Measurements from ENCODE around the gene STEAP4. TPM values are rescaled to one million over a fixed set of nuclear protein-coding genes. Genes with fewer than 3 reads are reported as not detected.
"Not testable (repeated sequence)": the region's sequence is repeated elsewhere in the genome, so short reads cannot be mapped to it uniquely, and the experiment has no call there.

The STEAP4 gene
- total and polyA plus RNA-seq, 12 donors = 5.1 to 64.9 (median 13.2) TPM

GRCh38 chr7:88259656-88260380 is 46.9 kb downstream of the STEAP4 start:
- H3K4me3 ChIP-seq = no peak overlapping the region
- no peaks in the 10 kb centered on the region for H3K27me3 ChIP-seq
- ATAC-seq (no peak), DNase-seq (no peak)
- no peaks in the 10 kb centered on the region for H3K36me3 ChIP-seq
- H3K27ac ChIP-seq = no peak overlapping the region
- 69 to 74% methylated on average over 2 of the region's 2 CpGs for WGBS, 2 donors
- peaks cover 0 to 8% (median 0%) of the 10 kb centered on the region in 9 donors for H3K4me1 ChIP-seq
- peaks cover 0 to 13% (median 3%) of the 10 kb centered on the region in 11 donors for H3K9me3 ChIP-seq
- no peak for TF ChIP-seq CTCF (IDR thresholded peaks at IDR 0.05)
- intact Hi-C loops (cut with DNase I) = no loop called here

GRCh38 chr7:88258296-88258695 is 48.4 kb downstream of the STEAP4 start:
- ATAC-seq; DNase-seq; H3K27me3 ChIP-seq; intact Hi-C loops (cut with DNase I); H3K4me3 ChIP-seq; H3K36me3 ChIP-seq; H3K27ac ChIP-seq; H3K4me1 ChIP-seq: not testable (repeated sequence)
- H3K9me3 ChIP-seq = peaks cover 0 to 28% (median 16%) of the 10 kb centered on the region in 11 donors
- WGBS, 2 donors = 94 to 98% methylated on average over 1 of the region's 1 CpG

- H3K27me3 ChIP-seq = no peaks in the 10 kb centered on the region
- intact Hi-C loops (cut with DNase I) = no loop called here
- H3K27ac ChIP-seq = no peak overlapping the region
- ATAC-seq (no peak), DNase-seq (no peak)
- TF ChIP-seq CTCF (IDR thresholded peaks at IDR 0.05) = no peak
- H3K9me3 ChIP-seq = peaks cover 0 to 39% (median 23%) of the 10 kb centered on the region in 11 donors
- H3K4me3 ChIP-seq = no peak overlapping the region
- no peaks in the 10 kb centered on the region for H3K36me3 ChIP-seq
- no peaks in the 10 kb centered on the region for H3K4me1 ChIP-seq
Observed at GRCh38 chr7:88256906-88257305, 49.8 kb downstream of the STEAP4 start.

- ATAC-seq (no peak), DNase-seq (no peak)
- H3K36me3 ChIP-seq = no peaks in the 10 kb centered on the region
- H3K27ac ChIP-seq = no peak overlapping the region
- intact Hi-C loops (cut with DNase I) = no loop called here
- 78 to 91% methylated on average over 2 of the region's 2 CpGs for WGBS, 2 donors
- H3K9me3 ChIP-seq = peaks cover 0 to 40% (median 23%) of the 10 kb centered on the region in 11 donors
- H3K27me3 ChIP-seq = no peaks in the 10 kb centered on the region
- H3K4me3 ChIP-seq = no peak overlapping the region
- H3K4me1 ChIP-seq = no peaks in the 10 kb centered on the region
- no peak for TF ChIP-seq CTCF (IDR thresholded peaks at IDR 0.05)
Observed at GRCh38 chr7:88254721-88255424, 51.8 kb downstream of the STEAP4 start.

- no peak overlapping the region for H3K27ac ChIP-seq
- intact Hi-C loops (cut with DNase I) = no loop called here
Observed at GRCh38 chr7:88253640-88254039, 53.1 kb downstream of the STEAP4 start.

More at GRCh38 chr7:88253640-88254039, 53.1 kb downstream of the STEAP4 start:
- no peaks in the 10 kb centered on the region for H3K27me3 ChIP-seq
- DNase-seq (no peak), ATAC-seq (no peak)
- no peaks in the 10 kb centered on the region for H3K4me1 ChIP-seq
- no peak overlapping the region for H3K4me3 ChIP-seq
- no peaks in the 10 kb centered on the region for H3K36me3 ChIP-seq
- H3K9me3 ChIP-seq = peaks cover 0 to 40% (median 23%) of the 10 kb centered on the region in 11 donors
- no peak for TF ChIP-seq CTCF (IDR thresholded peaks at IDR 0.05)

All from heart right ventricle (tissue), 16 donors.